ENCODE data around the gene SAMD7. TPM values are rescaled to one million over a fixed set of nuclear protein-coding genes. Genes with fewer than 3 reads are reported as not detected.

The SAMD7 gene
- total and polyA plus RNA-seq, 4 donors: 0.09 TPM; not detected in 3

GRCh38 chr3:169871129-169871886, 40.1 kb upstream of the SAMD7 start:
- DNase-seq (ENCODE audit: low read depth in 4 of 6, low spot score in 6 of 6): no peak
- no peaks in the 10 kb centered on the region for H3K27me3 ChIP-seq (ENCODE audit: control insufficient read depth, insufficient read depth, low read length)
- WGBS (ENCODE audit: insufficient coverage): 75% methylated on average over 1 of the region's 2 CpGs
- H3K4me3 ChIP-seq (ENCODE audit: low read depth, low read length): no peak overlapping the region
- H3K4me1 ChIP-seq (ENCODE audit: control insufficient read depth, insufficient read depth, low read length): no peaks in the 10 kb centered on the region
- H3K36me3 ChIP-seq (ENCODE audit: control insufficient read depth, insufficient read depth, low read length): no peaks in the 10 kb centered on the region
- H3K9me3 ChIP-seq (ENCODE audit: control insufficient read depth, insufficient read depth, low read length): no peaks in the 10 kb centered on the region
- H3K27ac ChIP-seq (ENCODE audit: low read depth, low read length): no peak overlapping the region

DNA sequence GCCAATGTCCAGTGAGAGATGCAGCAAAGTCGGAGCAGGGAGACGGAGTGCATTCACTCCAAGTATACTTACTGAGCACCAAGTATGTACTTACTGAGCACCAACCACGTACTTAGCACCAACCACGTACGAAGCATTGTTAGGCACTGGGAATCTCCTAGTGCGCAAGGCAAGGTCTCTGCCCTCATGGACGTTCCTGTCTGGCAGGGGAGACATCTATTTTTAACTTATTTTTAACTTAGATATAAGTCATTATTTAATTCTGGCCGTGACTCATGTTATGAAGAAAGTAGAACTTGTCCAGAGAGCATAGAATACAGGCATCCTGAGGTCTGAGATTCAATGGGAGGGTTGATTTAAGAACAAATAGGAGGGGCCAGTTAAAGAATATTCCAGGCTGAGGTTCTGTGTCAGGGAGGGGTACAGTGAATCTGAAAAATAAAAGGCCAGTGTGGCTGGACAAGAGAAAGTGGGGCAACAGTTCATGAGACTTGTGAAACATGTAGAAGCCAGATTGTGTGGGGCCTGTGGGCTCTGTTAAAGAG, 32.3 kb upstream of the SAMD7 start:
- 89% methylated on average over 6 of the region's 8 CpGs for WGBS (ENCODE audit: insufficient coverage)
- Histone ChIP-seq H3K27ac (ENCODE audit: low read depth, low read length) (no peak overlapping the region), H3K4me3 (ENCODE audit: low read depth, low read length) (no peak overlapping the region), H3K27me3 (ENCODE audit: control insufficient read depth, insufficient read depth, low read length) (no peaks in the 10 kb centered on the region), H3K4me1 (ENCODE audit: control insufficient read depth, insufficient read depth, low read length) (peaks cover 7% of the 10 kb centered on the region), H3K36me3 (ENCODE audit: control insufficient read depth, insufficient read depth, low read length) (no peaks in the 10 kb centered on the region), H3K9me3 (ENCODE audit: control insufficient read depth, insufficient read depth, low read length) (no peaks in the 10 kb centered on the region)
- DNase-seq (ENCODE audit: low read depth in 4 of 6, low spot score in 6 of 6): no peak

GRCh38 chr3:169879845-169880575, 31.4 kb upstream of the SAMD7 start:
- Histone ChIP-seq H3K4me1 (ENCODE audit: control insufficient read depth, insufficient read depth, low read length) (peaks cover 7% of the 10 kb centered on the region), H3K27ac (ENCODE audit: low read depth, low read length) (no peak overlapping the region), H3K9me3 (ENCODE audit: control insufficient read depth, insufficient read depth, low read length) (no peaks in the 10 kb centered on the region), H3K36me3 (ENCODE audit: control insufficient read depth, insufficient read depth, low read length) (no peaks in the 10 kb centered on the region), H3K4me3 (ENCODE audit: low read depth, low read length) (no peak overlapping the region), H3K27me3 (ENCODE audit: control insufficient read depth, insufficient read depth, low read length) (no peaks in the 10 kb centered on the region)
- peak in 1 of 6 donors; percentile 16 for DNase-seq (ENCODE audit: low read depth in 4 of 6, low spot score in 6 of 6)
- WGBS (ENCODE audit: insufficient coverage): 50% methylated on average over 3 of the region's 3 CpGs

DNA sequence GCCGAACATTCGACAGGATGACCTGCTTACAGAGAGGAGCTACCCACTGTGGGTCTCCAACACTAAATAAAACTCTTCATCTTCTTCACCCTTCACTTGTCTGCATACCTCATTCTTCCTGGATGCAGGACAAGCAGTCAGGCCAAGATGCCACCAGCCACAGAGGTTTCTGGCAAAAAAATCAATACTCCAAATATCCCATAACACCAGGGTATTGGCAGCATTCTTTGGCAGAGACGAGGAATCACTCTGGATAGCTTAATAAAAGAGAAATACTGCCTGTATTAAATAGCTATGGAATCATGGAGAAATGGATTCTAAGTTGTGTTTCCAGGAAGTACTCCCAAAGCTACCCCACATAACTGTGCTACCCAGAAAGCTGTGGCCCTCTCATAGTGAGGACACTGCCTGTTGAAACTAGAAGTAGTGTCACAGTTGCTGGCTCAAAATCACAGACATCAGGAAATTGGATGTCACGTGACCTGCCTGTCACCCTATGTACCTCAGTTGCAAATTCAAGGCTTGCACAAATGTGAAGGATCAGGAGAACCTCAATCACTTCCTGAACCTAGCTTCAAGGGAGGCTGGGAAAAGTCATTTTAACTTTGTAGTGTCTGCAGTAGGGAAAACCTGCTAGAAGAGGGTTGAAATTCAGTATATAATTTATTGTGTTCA, 30.7 kb upstream of the SAMD7 start:
- no peak overlapping the region for H3K27ac ChIP-seq (ENCODE audit: low read depth, low read length)
- no peaks in the 10 kb centered on the region for H3K36me3 ChIP-seq (ENCODE audit: control insufficient read depth, insufficient read depth, low read length)
- H3K4me1 ChIP-seq (ENCODE audit: control insufficient read depth, insufficient read depth, low read length): peaks cover 7% of the 10 kb centered on the region
- no peak overlapping the region for H3K4me3 ChIP-seq (ENCODE audit: low read depth, low read length)
- peak in 1 of 6 donors; percentile 9 for DNase-seq (ENCODE audit: low read depth in 4 of 6, low spot score in 6 of 6)
- WGBS (ENCODE audit: insufficient coverage): 82% methylated on average over 3 of the region's 4 CpGs
- H3K9me3 ChIP-seq (ENCODE audit: control insufficient read depth, insufficient read depth, low read length): no peaks in the 10 kb centered on the region
- H3K27me3 ChIP-seq (ENCODE audit: control insufficient read depth, insufficient read depth, low read length): no peaks in the 10 kb centered on the region

- DNase-seq (ENCODE audit: low read depth in 4 of 6, low spot score in 6 of 6): peak; percentile 21 to 92 (median 72)
- Histone ChIP-seq H3K27ac (ENCODE audit: low read depth, low read length) (no peak overlapping the region), H3K9me3 (ENCODE audit: control insufficient read depth, insufficient read depth, low read length) (no peaks in the 10 kb centered on the region), H3K4me3 (ENCODE audit: low read depth, low read length) (no peak overlapping the region), H3K4me1 (ENCODE audit: control insufficient read depth, insufficient read depth, low read length) (peaks cover 4% of the 10 kb centered on the region), H3K27me3 (ENCODE audit: control insufficient read depth, insufficient read depth, low read length) (no peaks in the 10 kb centered on the region), H3K36me3 (ENCODE audit: control insufficient read depth, insufficient read depth, low read length) (no peaks in the 10 kb centered on the region)
- WGBS (ENCODE audit: insufficient coverage): 58% methylated on average over 2 of the region's 5 CpGs
Measured at GRCh38 chr3:169886671-169887070, 24.7 kb upstream of the SAMD7 start.

- Histone ChIP-seq H3K27me3 (ENCODE audit: control insufficient read depth, insufficient read depth, low read length) (no peaks in the 10 kb centered on the region), H3K4me1 (ENCODE audit: control insufficient read depth, insufficient read depth, low read length) (peaks cover 1% of the 10 kb centered on the region), H3K36me3 (ENCODE audit: control insufficient read depth, insufficient read depth, low read length) (no peaks in the 10 kb centered on the region), H3K9me3 (ENCODE audit: control insufficient read depth, insufficient read depth, low read length) (no peaks in the 10 kb centered on the region), H3K4me3 (ENCODE audit: low read depth, low read length) (no peak overlapping the region), H3K27ac (ENCODE audit: low read depth, low read length) (no peak overlapping the region)
- peak in 1 of 6 donors; percentile 7 for DNase-seq (ENCODE audit: low read depth in 4 of 6, low spot score in 6 of 6)
- WGBS (ENCODE audit: insufficient coverage): 76% methylated on average over 4 of the region's 7 CpGs
Measured at GRCh38 chr3:169891886-169892285, 19.5 kb upstream of the SAMD7 start.

DNA sequence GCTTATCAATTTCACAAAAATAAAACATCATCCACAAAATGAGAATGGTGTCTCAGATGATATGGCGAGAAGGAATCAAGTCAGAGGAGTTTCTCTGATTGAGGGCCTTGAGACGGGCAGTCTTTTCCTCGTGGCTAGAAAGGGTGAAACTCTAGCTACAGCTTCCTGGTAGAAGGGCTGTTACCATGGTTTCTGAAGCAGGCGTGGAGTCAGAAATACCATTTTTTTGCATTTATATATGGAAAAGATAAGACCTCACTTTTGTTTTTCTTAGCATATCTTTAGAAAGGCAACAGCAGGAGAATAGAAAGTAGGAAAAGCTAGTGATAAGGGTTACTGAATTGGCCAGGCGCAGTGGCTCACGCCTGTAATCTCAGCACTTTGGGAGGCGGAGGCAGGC, 17.3 kb upstream of the SAMD7 start:
- H3K27me3 ChIP-seq (ENCODE audit: control insufficient read depth, insufficient read depth, low read length): no peaks in the 10 kb centered on the region
- H3K9me3 ChIP-seq (ENCODE audit: control insufficient read depth, insufficient read depth, low read length): no peaks in the 10 kb centered on the region
- H3K4me3 ChIP-seq (ENCODE audit: low read depth, low read length): no peak overlapping the region
- DNase-seq (ENCODE audit: low read depth in 4 of 6, low spot score in 6 of 6): no peak
- H3K36me3 ChIP-seq (ENCODE audit: control insufficient read depth, insufficient read depth, low read length): no peaks in the 10 kb centered on the region
- WGBS (ENCODE audit: insufficient coverage): 72% methylated on average over 5 of the region's 7 CpGs
- no peaks in the 10 kb centered on the region for H3K4me1 ChIP-seq (ENCODE audit: control insufficient read depth, insufficient read depth, low read length)
- H3K27ac ChIP-seq (ENCODE audit: low read depth, low read length): no peak overlapping the region

DNA sequence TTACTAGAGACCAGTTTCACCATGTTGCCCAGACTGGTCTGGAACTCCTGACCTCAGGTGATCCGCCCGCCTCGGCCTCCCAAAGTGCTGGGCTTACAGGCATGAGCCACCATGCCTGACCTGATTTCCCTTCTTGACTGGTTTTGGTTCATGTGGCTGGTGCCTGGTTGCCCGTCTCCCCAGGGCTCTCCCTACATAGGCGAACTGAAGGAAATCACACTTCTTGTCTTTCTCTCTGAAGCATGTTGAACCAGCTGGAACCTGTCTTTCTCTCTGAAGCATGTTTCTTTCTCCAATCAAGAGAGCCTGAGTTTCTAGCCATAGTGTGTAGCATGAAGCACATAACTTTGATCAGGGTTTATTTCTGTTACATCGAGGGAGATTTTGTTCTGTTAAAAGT, 16.3 kb upstream of the SAMD7 start:
- WGBS (ENCODE audit: insufficient coverage): 95% methylated on average over 3 of the region's 6 CpGs
- H3K9me3 ChIP-seq (ENCODE audit: control insufficient read depth, insufficient read depth, low read length): no peaks in the 10 kb centered on the region
- no peak overlapping the region for H3K4me3 ChIP-seq (ENCODE audit: low read depth, low read length)
- no peaks in the 10 kb centered on the region for H3K27me3 ChIP-seq (ENCODE audit: control insufficient read depth, insufficient read depth, low read length)
- H3K4me1 ChIP-seq (ENCODE audit: control insufficient read depth, insufficient read depth, low read length): no peaks in the 10 kb centered on the region
- DNase-seq (ENCODE audit: low read depth in 4 of 6, low spot score in 6 of 6): no peak
- H3K36me3 ChIP-seq (ENCODE audit: control insufficient read depth, insufficient read depth, low read length): no peaks in the 10 kb centered on the region
- no peak overlapping the region for H3K27ac ChIP-seq (ENCODE audit: low read depth, low read length)

DNA sequence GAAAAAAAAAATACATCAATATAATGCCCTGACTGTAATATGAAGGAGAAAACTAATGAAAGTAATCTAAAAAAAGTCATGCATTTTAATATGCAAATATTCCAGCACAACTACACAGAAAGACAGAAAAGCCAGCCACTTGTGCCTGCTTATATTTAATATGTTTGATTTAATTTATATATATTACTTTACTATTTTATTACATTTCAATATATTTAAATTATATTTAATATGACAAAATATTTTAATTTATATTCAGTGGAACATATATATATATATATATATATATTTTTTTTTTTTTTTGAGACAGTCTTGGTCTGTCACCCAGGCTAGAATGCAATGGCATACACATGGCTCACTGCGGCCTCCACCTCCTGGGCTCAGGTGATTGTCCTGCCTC, 14.1 kb upstream of the SAMD7 start:
- DNase-seq (ENCODE audit: low read depth in 4 of 6, low spot score in 6 of 6): no peak
- H3K9me3 ChIP-seq (ENCODE audit: control insufficient read depth, insufficient read depth, low read length): peaks cover 4% of the 10 kb centered on the region
- whole genome bisulfite sequencing (ENCODE audit: insufficient coverage): 100% methylated on average over 1 of the region's 1 CpG
- H3K4me1 ChIP-seq (ENCODE audit: control insufficient read depth, insufficient read depth, low read length): no peaks in the 10 kb centered on the region
- no peaks in the 10 kb centered on the region for H3K27me3 ChIP-seq (ENCODE audit: control insufficient read depth, insufficient read depth, low read length)
- no peak overlapping the region for H3K4me3 ChIP-seq (ENCODE audit: low read depth, low read length)
- H3K27ac ChIP-seq (ENCODE audit: low read depth, low read length): no peak overlapping the region
- H3K36me3 ChIP-seq (ENCODE audit: control insufficient read depth, insufficient read depth, low read length): no peaks in the 10 kb centered on the region

All from spinal cord (tissue), 10 donors.